Caco-2 (cell line): ENCODE results near the gene SPINK8. TPM values are rescaled to one million over a fixed set of nuclear protein-coding genes. Genes with fewer than 3 reads are reported as not detected.
A peak's percentile ranks its signal among the peaks of the same experiment; 100 is the strongest.
"Not testable (repeated sequence)": the region's sequence is repeated elsewhere in the genome, so short reads cannot be mapped to it uniquely, and the experiment has no call there.

ENCODE experiments used
- Bru-seq: library from RNA; stranded (reverse); fragments of 400-500 nt; gene quantifications from one replicate; lab custom pipeline; 2021; lab: Mats Ljungman, UMichigan
- BruChase-seq, 2 experiments: library from RNA; stranded (reverse); fragments of 400-500 nt; gene quantifications; one replicate each; lab custom pipeline; 2021; lab: Mats Ljungman, UMichigan
- BruUV-seq: library from RNA; stranded (reverse); fragments of 400-500 nt; replicated peaks from 2 replicates; lab custom pipeline; 2021; lab: Mats Ljungman, UMichigan
- CTCF ChIA-PET: fragments of 300-600 bp; sonication (Branson Sonifier 250); formaldehyde crosslinking; loops from one replicate; lab custom pipeline; 2022; ENCODE audit warnings: antibody characterized with exemption; lab: Charles Lee
- POLR2A ChIA-PET: fragments of 300-600 bp; sonication (Branson Sonifier 250); formaldehyde crosslinking; loops from one replicate; lab custom pipeline; 2022; ENCODE audit warnings: antibody characterized with exemption; lab: Charles Lee
- DNase-seq, 2 experiments: peaks; one replicate each; pipeline versions ENCODE4 v3.0.0 to v3.0.0-alpha.2; 2020 to 2022
- H3K27me3 ChIP-seq: replicated peaks from 2 replicates; pipeline ENCODE4 v1.6.0; 2011; ENCODE audit warnings: low read length; ENCODE audit not compliant: control insufficient read depth, insufficient read depth
- H3K36me3 ChIP-seq: 2 replicates; pipeline ENCODE4 v1.5.1; 2011; ENCODE audit warnings: low read length; ENCODE audit not compliant: control insufficient read depth, insufficient read depth
- H3K4me1 ChIP-seq: fragments of 250-450 bp; sonication (Bioruptor Pico); 2 replicates; pipeline ENCODE4 v1.5.1; 2020; ENCODE audit warnings: mild to moderate bottlenecking
- H3K4me3 ChIP-seq: 2 replicates; pipeline ENCODE4 v1.5.1; 2011; ENCODE audit warnings: low read depth, mild to moderate bottlenecking, control low read depth, low read length
- H3K9me3 ChIP-seq: fragments of 250-450 bp; sonication (Bioruptor Pico); 2 replicates; pipeline ENCODE4 v1.5.1; 2020; ENCODE audit warnings: mild to moderate bottlenecking, moderate library complexity
- H3K27ac Mint-ChIP-seq: one replicate; pipeline ENCODE4 v1.8.0; 2022; ENCODE audit warnings: mixed read lengths; ENCODE audit not compliant: unreplicated experiment
- H3K27me3 Mint-ChIP-seq: one replicate; pipeline ENCODE4 v1.8.0; 2022; ENCODE audit warnings: mixed read lengths; ENCODE audit not compliant: insufficient read depth, unreplicated experiment
- H3K36me3 Mint-ChIP-seq: one replicate; pipeline ENCODE4 v1.8.0; 2022; ENCODE audit warnings: mild to moderate bottlenecking, mixed read lengths; ENCODE audit not compliant: insufficient read depth, unreplicated experiment
- H3K4me1 Mint-ChIP-seq: one replicate; pipeline ENCODE4 v1.8.0; 2022; ENCODE audit warnings: low read depth, mixed read lengths; ENCODE audit not compliant: unreplicated experiment
- H3K4me3 Mint-ChIP-seq: one replicate; pipeline ENCODE4 v1.8.0; 2022; ENCODE audit warnings: mild to moderate bottlenecking, moderate library complexity, mixed read lengths; ENCODE audit not compliant: unreplicated experiment
- H3K9me3 Mint-ChIP-seq: one replicate; pipeline ENCODE4 v1.8.0; 2022; ENCODE audit warnings: mixed read lengths; ENCODE audit not compliant: unreplicated experiment
- CTCF ChIP-seq, 2 experiments: fragments of 200-600 bp in 1 of 2; IDR thresholded peaks; 1 replicate in 1 of 2; 2 replicates in 1 of 2; pipeline versions ENCODE4 v1.5.1 to v1.8.0; 2011 to 2022; ENCODE audit warnings: antibody characterized with exemption in 1 of 2, control low read depth in 1 of 2, inconsistent platforms in 1 of 2, low read depth in 1 of 2, low read length in 1 of 2, mild to moderate bottlenecking in 1 of 2, moderate library complexity in 1 of 2; ENCODE audit not compliant: insufficient read depth in 1 of 2, severe bottlenecking in 1 of 2, unreplicated experiment in 1 of 2
- intact Hi-C: fragments of 100-400 bp; cut with micrococcal nuclease; formaldehyde crosslinking; loops from one replicate; pipeline ENCODE4 v1.10.0; 2022; ENCODE audit not compliant: unreplicated experiment
- long read RNA-seq: library from polyadenylated mRNA; stranded (forward); transcript quantifications from one replicate; pipeline ENCODE4 v2.0.0, GENCODE V29; 2022
- total RNA-seq: library from RNA; stranded (reverse); gene quantifications from 2 replicates; pipeline ENCODE4 v1.2.3, GENCODE V29; 2022

The SPINK8 gene
- not detected in 2 replicates for total RNA-seq
- Bru-seq, nascent RNA, result percentile 14 among the genes with signal in this experiment
- percentile 7 among the genes with signal in this experiment for BruChase-seq, experiment 1, labeled RNA remaining after a 2-hour chase
- BruChase-seq, experiment 2, labeled RNA remaining after a 6-hour chase, result percentile 11 among the genes with signal in this experiment
- long read RNA-seq, partial matches to known transcripts, result 0 of 1 reads
- long read RNA-seq, other reads (novel, unspliced or antisense), result 1 of 1 reads

GRCh38 chr3:48333346-48334245 is at the start of gene SPINK8:
Gene SPINK8 (minus strand): TSS chr3:48333661. CDS start chr3:48328341, 5,320 bp downstream.
- H3K27me3 ChIP-seq, H3K27ac Mint-ChIP-seq, H3K9me3 ChIP-seq, CTCF ChIA-PET, POLR2A ChIA-PET, H3K4me3 ChIP-seq, H3K9me3 Mint-ChIP-seq, H3K4me1 ChIP-seq, H3K36me3 Mint-ChIP-seq, intact Hi-C loops, H3K27me3 Mint-ChIP-seq, BruUV-seq, DNase-seq, H3K36me3 ChIP-seq, H3K4me3 Mint-ChIP-seq: not testable (repeated sequence)
- peaks cover 12% of the 10 kb centered on the region for H3K4me1 Mint-ChIP-seq

- no TSS peak for BruUV-seq
Observed at GRCh38 chr3:48372862-48373435, 39.5 kb upstream of the SPINK8 start.

GRCh38 chr3:48372377-48372770 is 38.9 kb upstream of the SPINK8 start:
- Mint-ChIP-seq H3K36me3 (peaks cover 4% of the 10 kb centered on the region), H3K4me1 (peaks cover 42% of the 10 kb centered on the region), H3K27me3 (no peaks in the 10 kb centered on the region), H3K27ac (peak overlapping the region; percentile 79), H3K9me3 (no peaks in the 10 kb centered on the region), H3K4me3 (no peak overlapping the region)
- Histone ChIP-seq H3K9me3 (no peaks in the 10 kb centered on the region), H3K4me1 (peaks cover 19% of the 10 kb centered on the region), H3K27me3 (no peaks in the 10 kb centered on the region), H3K4me3 (no peak overlapping the region), H3K36me3 (no peaks in the 10 kb centered on the region)
- DNase-seq, result no peak
- POLR2A ChIA-PET, result interaction anchor here (0.8 to 1.4 kb wide), 2 partner anchors 16 to 67 kb away, joined by 3 read pairs; partner anchors contain the start of gene CCDC51
- no peak for TF ChIP-seq CTCF (IDR thresholded peaks at IDR 0.05; ENCODE audit: insufficient read depth in 1 of 2, low read depth in 1 of 2, low read length in 1 of 2, severe bottlenecking in 1 of 2, unreplicated experiment in 1 of 2)
- BruUV-seq, result no TSS peak
- CTCF ChIA-PET, result interaction anchor here (0.8 to 1.7 kb wide), 4 partner anchors 25 to 64 kb away, joined by 3 to 9 read pairs (median 6); no protein-coding TSS in a partner anchor
- intact Hi-C loops, result loop anchor here (2.0 kb wide), 1 partner anchor 26 kb away; no protein-coding TSS in a partner anchor

More at GRCh38 chr3:48372862-48373435, 39.5 kb upstream of the SPINK8 start:
- H3K36me3 Mint-ChIP-seq, result peaks cover 4% of the 10 kb centered on the region
- Histone ChIP-seq H3K36me3 (no peaks in the 10 kb centered on the region), H3K9me3 (no peaks in the 10 kb centered on the region), H3K4me3 (no peak overlapping the region), H3K27me3 (no peaks in the 10 kb centered on the region), H3K4me1 (peaks cover 19% of the 10 kb centered on the region)
- H3K27ac Mint-ChIP-seq, result peak overlapping the region; percentile 79
- no peaks in the 10 kb centered on the region for H3K27me3 Mint-ChIP-seq
- intact Hi-C loops, result loop anchor here (2.0 kb wide), 1 partner anchor 26 kb away; no protein-coding TSS in a partner anchor
- H3K4me1 Mint-ChIP-seq, result peaks cover 42% of the 10 kb centered on the region
- no peaks in the 10 kb centered on the region for H3K9me3 Mint-ChIP-seq
- peak; percentile 55 to 64 for DNase-seq
- H3K4me3 Mint-ChIP-seq, result peak overlapping the region; percentile 41
- CTCF ChIA-PET, result interaction anchor here (0.8 to 1.7 kb wide), 4 partner anchors 26 to 63 kb away, joined by 3 to 9 read pairs (median 6); no protein-coding TSS in a partner anchor
- no peak for TF ChIP-seq CTCF (IDR thresholded peaks at IDR 0.05; ENCODE audit: insufficient read depth in 1 of 2, low read depth in 1 of 2, low read length in 1 of 2, severe bottlenecking in 1 of 2, unreplicated experiment in 1 of 2)
- POLR2A ChIA-PET, result interaction anchor here (0.5 to 1.4 kb wide), 3 partner anchors 16 to 283 kb away, joined by 3 read pairs; partner anchors contain the start of gene CCDC51
